Tibial artery (tissue), 4 donors: Measurements from ENCODE around the gene PTPRD.
A peak's percentile ranks its signal among the peaks of the same experiment; 100 is the strongest.

Source experiments
- DNase-seq, 2 donors: peaks; one replicate each; pipeline ENCODE4 v3.0.0-alpha.2; 2019
- H3K27ac ChIP-seq, 2 donors: fragments of 200-600 bp; sonication (generic) in 1 of 2; 1 replicate in 1 of 2; 2 replicates in 1 of 2; pipeline ENCODE4 v1.5.1; 2018 to 2019; ENCODE audit warnings: mild to moderate bottlenecking in 1 of 2
- H3K27me3 ChIP-seq, 2 donors: fragments of 200-600 bp; sonication (generic) in 1 of 2; one replicate each; pipeline versions ENCODE4 v1.5.1 to v1.6.0; 2016 to 2019
- H3K36me3 ChIP-seq, 3 donors: fragments of 200-600 bp; sonication (generic) in 2 of 3; one replicate each; pipeline ENCODE4 v1.5.1; 2016 to 2019; ENCODE audit warnings: mild to moderate bottlenecking in 2 of 3
- H3K4me1 ChIP-seq, 4 donors: fragments of 200-600 bp; sonication (generic) in 2 of 4; 1 replicate in 3 of 4; 2 replicates in 1 of 4; pipeline ENCODE4 v1.5.1; 2016 to 2019
- H3K4me3 ChIP-seq, 2 donors: fragments of 200-600 bp; sonication (generic) in 1 of 2; 1 replicate in 1 of 2; 2 replicates in 1 of 2; pipeline ENCODE4 v1.5.1; 2018 to 2019; ENCODE audit warnings: mild to moderate bottlenecking in 2 of 2
- H3K9me3 ChIP-seq, 3 donors: fragments of 200-600 bp; sonication (generic) in 1 of 3; one replicate each; pipeline ENCODE4 v1.5.1; 2016 to 2019
- CTCF ChIP-seq, 2 experiments: fragments of 200-600 bp in 1 of 2; fragments of 450-650 bp in 1 of 2; IDR thresholded peaks; one replicate each; pipeline ENCODE4 v1.5.1; 2017 to 2019; ENCODE audit warnings: antibody characterized with exemption in 2 of 2, mild to moderate bottlenecking in 1 of 2, moderate library complexity in 1 of 2
- intact Hi-C: fragments of 100-400 bp; cut with DNase I; formaldehyde crosslinking; loops from one replicate; pipeline ENCODE4 v1.15.0; 2023; ENCODE audit warnings: low total_unique reads

Gene PTPRD

GRCh38 chr9:9790216-9790872 is 822.5 kb downstream of the PTPRD start:
- DNase-seq, result no peak
- H3K4me3 ChIP-seq, result no peak overlapping the region
- no peaks in the 10 kb centered on the region for H3K4me1 ChIP-seq
- no peaks in the 10 kb centered on the region for H3K27me3 ChIP-seq
- no peaks in the 10 kb centered on the region for H3K9me3 ChIP-seq
- TF ChIP-seq CTCF (IDR thresholded peaks at IDR 0.05), result peak; percentile 83 to 87
- H3K27ac ChIP-seq, result no peak overlapping the region
- intact Hi-C loops, result loop anchor here (5.0 kb wide), 1 partner anchor 183 kb away; no protein-coding TSS in a partner anchor
- no peaks in the 10 kb centered on the region for H3K36me3 ChIP-seq

- intact Hi-C loops, result no loop called here
- Histone ChIP-seq H3K4me1 (no peaks in the 10 kb centered on the region), H3K27ac (no peak overlapping the region), H3K4me3 (no peak overlapping the region), H3K9me3 (no peaks in the 10 kb centered on the region), H3K27me3 (no peaks in the 10 kb centered on the region), H3K36me3 (no peaks in the 10 kb centered on the region)
- DNase-seq, result no peak
- no peak for TF ChIP-seq CTCF (IDR thresholded peaks at IDR 0.05)
These were observed 829.1 kb downstream of the PTPRD start for GRCh38 chr9:9783711-9784110.

DNA sequence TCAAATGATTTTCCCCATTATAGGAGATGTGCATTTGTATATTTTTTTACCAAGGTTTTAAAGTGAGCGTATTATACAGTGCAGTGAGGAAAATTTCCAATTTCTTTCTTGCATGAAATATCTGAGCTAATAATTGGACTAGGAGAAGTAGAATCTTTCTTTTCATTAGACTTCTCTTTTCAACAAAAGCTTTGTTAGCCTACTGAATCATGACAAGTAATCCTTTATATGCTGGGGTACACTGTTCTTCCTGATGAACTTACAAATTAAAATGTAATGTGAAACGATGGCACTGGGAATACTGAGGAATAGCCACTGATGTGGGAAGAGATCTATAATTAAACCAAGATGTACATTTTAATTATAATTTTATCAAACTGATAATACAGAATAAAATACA is 829.6 kb downstream of the PTPRD start:
- Histone ChIP-seq H3K4me3 (no peak overlapping the region), H3K4me1 (no peaks in the 10 kb centered on the region), H3K27me3 (no peaks in the 10 kb centered on the region), H3K27ac (no peak overlapping the region), H3K9me3 (no peaks in the 10 kb centered on the region), H3K36me3 (no peaks in the 10 kb centered on the region)
- TF ChIP-seq CTCF (IDR thresholded peaks at IDR 0.05), result no peak
- intact Hi-C loops, result no loop called here
- DNase-seq, result no peak

DNA sequence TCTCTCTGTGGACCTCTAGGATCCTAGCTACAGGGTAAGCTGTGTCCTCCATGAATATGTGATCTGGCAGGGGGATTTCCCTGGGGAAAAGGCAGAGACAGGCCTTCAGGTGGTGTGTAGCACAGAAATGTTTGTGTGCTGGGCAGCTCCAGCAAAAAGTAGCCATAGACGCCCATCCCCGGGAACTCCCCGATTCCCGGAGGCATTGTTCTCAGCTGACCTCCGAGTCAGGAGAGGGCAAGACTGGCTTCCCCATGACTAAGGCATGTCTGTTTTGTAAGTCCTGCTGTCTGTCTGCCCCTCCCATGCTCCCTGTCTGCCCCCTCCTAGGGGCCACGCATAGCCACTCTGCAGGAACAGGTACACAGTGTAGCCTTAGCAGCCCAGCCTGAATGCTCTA is 834.5 kb downstream of the PTPRD start:
- intact Hi-C loops, result no loop called here
- H3K4me1 ChIP-seq, result no peaks in the 10 kb centered on the region
- no peak for TF ChIP-seq CTCF (IDR thresholded peaks at IDR 0.05)

GRCh38 chr9:9774471-9774870 is 838.3 kb downstream of the PTPRD start:
- H3K27me3 ChIP-seq, result no peaks in the 10 kb centered on the region
- H3K36me3 ChIP-seq, result no peaks in the 10 kb centered on the region
- DNase-seq, result no peak
- no peak overlapping the region for H3K27ac ChIP-seq
- no peaks in the 10 kb centered on the region for H3K9me3 ChIP-seq
- H3K4me3 ChIP-seq, result no peak overlapping the region
- TF ChIP-seq CTCF (IDR thresholded peaks at IDR 0.05), result no peak
- intact Hi-C loops, result no loop called here
- peaks cover 0 to 9% (median 0%) of the 10 kb centered on the region in 4 donors for H3K4me1 ChIP-seq

More for the DNA sequence above, 834.5 kb downstream of the PTPRD start:
- Histone ChIP-seq H3K27me3 (no peaks in the 10 kb centered on the region), H3K4me3 (no peak overlapping the region), H3K36me3 (no peaks in the 10 kb centered on the region), H3K27ac (no peak overlapping the region), H3K9me3 (no peaks in the 10 kb centered on the region)
- DNase-seq, result no peak

DNA sequence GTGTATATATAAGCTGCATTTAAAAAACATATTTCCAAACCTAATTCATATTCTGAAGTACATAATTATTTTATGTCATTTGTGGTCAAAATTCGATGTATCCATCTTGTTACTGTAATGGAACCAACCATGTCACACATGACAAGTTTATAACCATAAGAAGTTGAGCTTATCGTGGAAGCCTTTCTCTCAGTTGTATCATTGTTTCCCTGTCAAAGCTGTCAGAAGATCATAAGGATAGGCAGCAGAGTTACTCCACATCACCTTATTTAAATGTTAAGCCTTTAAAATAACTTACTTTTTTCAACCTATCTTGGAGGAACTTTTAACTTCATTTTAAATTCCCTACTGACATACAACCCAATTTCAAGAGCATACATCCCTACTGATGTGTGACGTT is 841.5 kb downstream of the PTPRD start:
- H3K36me3 ChIP-seq, result no peaks in the 10 kb centered on the region
- no peak for TF ChIP-seq CTCF (IDR thresholded peaks at IDR 0.05)
- no peak overlapping the region for H3K4me3 ChIP-seq
- no peak for DNase-seq
- no peaks in the 10 kb centered on the region for H3K27me3 ChIP-seq
- intact Hi-C loops, result no loop called here
- H3K4me1 ChIP-seq, result peaks cover 0 to 9% (median 0%) of the 10 kb centered on the region in 4 donors
- no peak overlapping the region for H3K27ac ChIP-seq
- no peaks in the 10 kb centered on the region for H3K9me3 ChIP-seq
